ENCODE results near the gene ZNF212.
"Not testable (repeated sequence)": the region's sequence is repeated elsewhere in the genome, so short reads cannot be mapped to it uniquely, and the experiment has no call there.

DNA sequence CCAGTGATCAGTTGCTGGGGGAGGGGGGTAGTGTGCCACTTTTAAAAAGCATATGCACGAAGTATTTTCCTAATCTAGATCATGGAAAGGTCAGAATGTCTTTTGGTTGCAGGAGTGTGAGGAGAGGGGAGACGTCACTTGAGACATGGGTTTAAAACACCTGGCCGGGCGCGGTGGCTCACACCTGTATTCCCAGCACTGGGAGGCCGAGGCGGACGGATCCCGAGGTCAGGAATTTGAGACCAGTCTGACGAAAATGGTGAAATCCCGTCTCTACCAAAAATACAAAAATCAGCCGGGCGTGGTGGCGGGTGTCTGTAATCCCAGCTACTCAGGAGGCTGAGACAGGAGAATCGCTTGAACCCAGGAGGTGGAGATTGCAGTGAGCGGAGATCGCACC, 13.1 kb upstream of the ZNF212 start:
- TF ChIP-seq, protein P1, sequence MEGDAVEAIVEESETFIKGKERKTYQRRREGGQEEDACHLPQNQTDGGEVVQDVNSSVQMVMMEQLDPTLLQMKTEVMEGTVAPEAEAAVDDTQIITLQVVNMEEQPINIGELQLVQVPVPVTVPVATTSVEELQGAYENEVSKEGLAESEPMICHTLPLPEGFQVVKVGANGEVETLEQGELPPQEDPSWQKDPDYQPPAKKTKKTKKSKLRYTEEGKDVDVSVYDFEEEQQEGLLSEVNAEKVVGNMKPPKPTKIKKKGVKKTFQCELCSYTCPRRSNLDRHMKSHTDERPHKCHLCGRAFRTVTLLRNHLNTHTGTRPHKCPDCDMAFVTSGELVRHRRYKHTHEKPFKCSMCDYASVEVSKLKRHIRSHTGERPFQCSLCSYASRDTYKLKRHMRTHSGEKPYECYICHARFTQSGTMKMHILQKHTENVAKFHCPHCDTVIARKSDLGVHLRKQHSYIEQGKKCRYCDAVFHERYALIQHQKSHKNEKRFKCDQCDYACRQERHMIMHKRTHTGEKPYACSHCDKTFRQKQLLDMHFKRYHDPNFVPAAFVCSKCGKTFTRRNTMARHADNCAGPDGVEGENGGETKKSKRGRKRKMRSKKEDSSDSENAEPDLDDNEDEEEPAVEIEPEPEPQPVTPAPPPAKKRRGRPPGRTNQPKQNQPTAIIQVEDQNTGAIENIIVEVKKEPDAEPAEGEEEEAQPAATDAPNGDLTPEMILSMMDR (IDR thresholded peaks at IDR 0.05): not testable (repeated sequence)
- TF ChIP-seq POLR2A (IDR thresholded peaks at IDR 0.05): not testable (repeated sequence)
